Measurements from ENCODE around the gene PAH.

The PAH gene

DNA sequence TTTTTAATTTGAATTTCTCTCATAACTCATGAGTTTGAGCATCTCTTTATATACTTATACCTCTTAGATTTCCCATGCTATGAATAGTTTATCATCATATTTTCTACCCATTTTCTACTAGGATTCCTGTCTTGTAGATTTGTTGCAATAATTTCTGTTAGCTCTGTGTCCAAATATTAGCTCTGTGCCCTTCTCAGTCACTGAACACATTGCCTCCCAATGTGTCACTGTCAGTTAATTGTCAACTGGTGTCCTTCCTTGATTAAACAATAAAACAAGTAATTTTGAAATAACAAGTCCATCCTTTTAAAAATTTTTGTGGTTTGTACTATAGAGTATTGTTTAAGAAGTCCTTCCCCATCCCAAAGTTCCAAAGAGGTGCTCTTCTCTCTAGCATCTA, 4.2 kb upstream of the PAH start:
- DNase-seq (ENCODE audit: low spot score): no peak
- no peak overlapping the region for H2BK120ac ChIP-seq (ENCODE audit: low read depth, low read length)
- no peak overlapping the region for H3K4me2 ChIP-seq (ENCODE audit: insufficient read depth, low read length, poor library complexity, severe bottlenecking)
- no peaks in the 10 kb centered on the region for H3K36me3 ChIP-seq (replicated peaks in 1 of 2; ENCODE audit: control insufficient read depth in 2 of 2, insufficient read depth in 2 of 2, low read length in 2 of 2)
- no peak overlapping the region for H3K27ac ChIP-seq (replicated peaks; ENCODE audit: low read length)
- H2BK5ac ChIP-seq (ENCODE audit: low read length): no peak overlapping the region
- no peaks in the 10 kb centered on the region for H3K9me3 ChIP-seq (replicated peaks in 1 of 2; ENCODE audit: control insufficient read depth in 2 of 2, insufficient read depth in 1 of 2, low read depth in 1 of 2, low read length in 2 of 2)
- no peak overlapping the region for H4K8ac ChIP-seq (ENCODE audit: low read depth, low read length)
- no peak overlapping the region for H3K4ac ChIP-seq (ENCODE audit: low read length)
- no peak overlapping the region for H3K23ac ChIP-seq (ENCODE audit: low read depth, low read length, poor library complexity)
- peaks cover 0 to 3% of the 10 kb centered on the region in 2 donors for H3K4me1 ChIP-seq (ENCODE audit: control insufficient read depth in 2 of 2, insufficient read depth in 1 of 2, low read depth in 1 of 2, low read length in 2 of 2)
- H2AFZ ChIP-seq (ENCODE audit: low read length): no peak overlapping the region
- peaks cover 0 to 4% (median 0%) of the 10 kb centered on the region in 3 experiments for H3K27me3 ChIP-seq (ENCODE audit: control insufficient read depth in 3 of 3, insufficient read depth in 3 of 3, low read depth in 1 of 3, low read length in 3 of 3)
- H3K18ac ChIP-seq (ENCODE audit: low read length): no peak overlapping the region
- H4K91ac ChIP-seq (ENCODE audit: low read depth, low read length, poor library complexity): no peak overlapping the region
- no peak overlapping the region for H2BK15ac ChIP-seq (ENCODE audit: low read length)
- no peak overlapping the region for H3K4me3 ChIP-seq (ENCODE audit: low read length in 2 of 2)
- H3K9ac ChIP-seq (ENCODE audit: low read depth, low read length, poor library complexity): no peak overlapping the region
- no peak overlapping the region for H2BK12ac ChIP-seq (ENCODE audit: low read length)
- H3K79me1 ChIP-seq (ENCODE audit: low read depth, low read length): no peaks in the 10 kb centered on the region
- no peak overlapping the region for H3K14ac ChIP-seq (ENCODE audit: low read length)
- H2AK5ac ChIP-seq (ENCODE audit: low read depth, low read length): no peak overlapping the region

DNA sequence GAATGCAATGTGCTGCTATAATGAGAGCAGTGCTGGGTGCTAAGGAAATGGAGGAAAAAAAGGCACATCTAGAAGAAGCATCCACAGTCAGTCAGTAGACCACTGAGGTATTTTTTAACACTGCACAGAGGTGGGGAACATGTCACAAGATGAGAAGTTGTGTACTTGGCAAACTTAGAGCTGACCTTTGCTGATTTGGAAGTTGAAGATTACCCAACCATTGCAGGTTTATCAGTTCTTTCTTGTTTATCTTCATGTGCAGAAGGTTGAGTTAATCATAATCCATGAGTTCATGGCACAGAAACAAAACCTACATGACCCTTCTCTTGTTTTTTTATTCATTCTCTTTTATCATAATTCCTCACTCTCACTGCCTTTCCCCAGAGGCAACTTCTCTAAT, 3.2 kb upstream of the PAH start:
- Histone ChIP-seq H3K36me3 (replicated peaks in 1 of 2; ENCODE audit: control insufficient read depth in 2 of 2, insufficient read depth in 2 of 2, low read length in 2 of 2) (no peaks in the 10 kb centered on the region), H3K27ac (replicated peaks; ENCODE audit: low read length) (no peak overlapping the region), H2AFZ (ENCODE audit: low read length) (no peak overlapping the region), H3K9ac (ENCODE audit: low read depth, low read length, poor library complexity) (no peak overlapping the region), H2BK15ac (ENCODE audit: low read length) (no peak overlapping the region), H2BK12ac (ENCODE audit: low read length) (no peak overlapping the region), H3K4me1 (ENCODE audit: control insufficient read depth in 2 of 2, insufficient read depth in 1 of 2, low read depth in 1 of 2, low read length in 2 of 2) (peaks cover 0 to 3% of the 10 kb centered on the region in 2 donors), H3K4me2 (ENCODE audit: insufficient read depth, low read length, poor library complexity, severe bottlenecking) (no peak overlapping the region), H4K8ac (ENCODE audit: low read depth, low read length) (no peak overlapping the region), H2BK120ac (ENCODE audit: low read depth, low read length) (no peak overlapping the region), H3K4ac (ENCODE audit: low read length) (no peak overlapping the region), H4K91ac (ENCODE audit: low read depth, low read length, poor library complexity) (no peak overlapping the region), H3K79me1 (ENCODE audit: low read depth, low read length) (no peaks in the 10 kb centered on the region), H3K9me3 (replicated peaks in 1 of 2; ENCODE audit: control insufficient read depth in 2 of 2, insufficient read depth in 1 of 2, low read depth in 1 of 2, low read length in 2 of 2) (no peaks in the 10 kb centered on the region), H3K4me3 (ENCODE audit: low read length in 2 of 2) (no peak overlapping the region), H3K27me3 (ENCODE audit: control insufficient read depth in 3 of 3, insufficient read depth in 3 of 3, low read depth in 1 of 3, low read length in 3 of 3) (peaks cover 0 to 4% (median 0%) of the 10 kb centered on the region in 3 experiments), H3K23ac (ENCODE audit: low read depth, low read length, poor library complexity) (no peak overlapping the region), H3K14ac (ENCODE audit: low read length) (no peak overlapping the region), H2AK5ac (ENCODE audit: low read depth, low read length) (no peak overlapping the region), H2BK5ac (ENCODE audit: low read length) (no peak overlapping the region), H3K18ac (ENCODE audit: low read length) (no peak overlapping the region)
- no peak for DNase-seq (ENCODE audit: low spot score)

DNA sequence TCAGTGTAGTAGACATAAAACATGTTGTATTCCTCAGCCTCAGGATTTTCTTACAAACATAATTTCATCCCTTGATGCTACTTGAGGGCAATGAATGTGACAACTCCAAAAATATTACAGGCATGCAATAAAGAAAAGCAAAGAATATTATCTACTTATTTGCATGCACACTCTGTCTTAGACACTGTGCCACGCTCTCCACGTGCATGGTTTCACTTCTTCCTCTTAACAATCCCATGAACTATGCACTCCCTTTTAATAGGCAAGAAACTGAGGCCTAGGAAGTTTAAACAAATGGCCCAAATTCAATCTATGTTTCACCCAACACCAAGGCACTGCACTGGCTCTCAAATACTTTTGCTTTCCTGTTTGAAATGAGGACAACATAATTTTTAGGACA, 1.8 kb upstream of the PAH start:
- Histone ChIP-seq H3K9ac (ENCODE audit: low read depth, low read length, poor library complexity) (no peak overlapping the region), H2AFZ (ENCODE audit: low read length) (no peak overlapping the region), H2BK12ac (ENCODE audit: low read length) (no peak overlapping the region), H3K14ac (ENCODE audit: low read length) (no peak overlapping the region), H2BK5ac (ENCODE audit: low read length) (no peak overlapping the region), H3K4me2 (ENCODE audit: insufficient read depth, low read length, poor library complexity, severe bottlenecking) (no peak overlapping the region), H2BK120ac (ENCODE audit: low read depth, low read length) (no peak overlapping the region), H4K91ac (ENCODE audit: low read depth, low read length, poor library complexity) (no peak overlapping the region), H3K27ac (replicated peaks; ENCODE audit: low read length) (no peak overlapping the region), H3K4ac (ENCODE audit: low read length) (no peak overlapping the region), H3K27me3 (ENCODE audit: control insufficient read depth in 3 of 3, insufficient read depth in 3 of 3, low read depth in 1 of 3, low read length in 3 of 3) (peaks cover 0 to 4% (median 0%) of the 10 kb centered on the region in 3 experiments), H2AK5ac (ENCODE audit: low read depth, low read length) (no peak overlapping the region), H3K9me3 (replicated peaks in 1 of 2; ENCODE audit: control insufficient read depth in 2 of 2, insufficient read depth in 1 of 2, low read depth in 1 of 2, low read length in 2 of 2) (no peaks in the 10 kb centered on the region), H4K8ac (ENCODE audit: low read depth, low read length) (no peak overlapping the region), H3K23ac (ENCODE audit: low read depth, low read length, poor library complexity) (no peak overlapping the region), H3K36me3 (replicated peaks in 1 of 2; ENCODE audit: control insufficient read depth in 2 of 2, insufficient read depth in 2 of 2, low read length in 2 of 2) (no peaks in the 10 kb centered on the region), H3K4me3 (ENCODE audit: low read length in 2 of 2) (no peak overlapping the region), H3K4me1 (ENCODE audit: control insufficient read depth in 2 of 2, insufficient read depth in 1 of 2, low read depth in 1 of 2, low read length in 2 of 2) (peaks cover 0 to 3% of the 10 kb centered on the region in 2 donors), H3K18ac (ENCODE audit: low read length) (no peak overlapping the region), H3K79me1 (ENCODE audit: low read depth, low read length) (no peaks in the 10 kb centered on the region), H2BK15ac (ENCODE audit: low read length) (no peak overlapping the region)
- no CpG with 5 or more reads among the region's 2 CpGs for whole genome bisulfite sequencing, 2 donors (ENCODE audit: extremely low coverage in 2 of 2, insufficient read length in 2 of 2, insufficient replicate concordance in 1 of 2)
- no peak for DNase-seq (ENCODE audit: low spot score)

DNA sequence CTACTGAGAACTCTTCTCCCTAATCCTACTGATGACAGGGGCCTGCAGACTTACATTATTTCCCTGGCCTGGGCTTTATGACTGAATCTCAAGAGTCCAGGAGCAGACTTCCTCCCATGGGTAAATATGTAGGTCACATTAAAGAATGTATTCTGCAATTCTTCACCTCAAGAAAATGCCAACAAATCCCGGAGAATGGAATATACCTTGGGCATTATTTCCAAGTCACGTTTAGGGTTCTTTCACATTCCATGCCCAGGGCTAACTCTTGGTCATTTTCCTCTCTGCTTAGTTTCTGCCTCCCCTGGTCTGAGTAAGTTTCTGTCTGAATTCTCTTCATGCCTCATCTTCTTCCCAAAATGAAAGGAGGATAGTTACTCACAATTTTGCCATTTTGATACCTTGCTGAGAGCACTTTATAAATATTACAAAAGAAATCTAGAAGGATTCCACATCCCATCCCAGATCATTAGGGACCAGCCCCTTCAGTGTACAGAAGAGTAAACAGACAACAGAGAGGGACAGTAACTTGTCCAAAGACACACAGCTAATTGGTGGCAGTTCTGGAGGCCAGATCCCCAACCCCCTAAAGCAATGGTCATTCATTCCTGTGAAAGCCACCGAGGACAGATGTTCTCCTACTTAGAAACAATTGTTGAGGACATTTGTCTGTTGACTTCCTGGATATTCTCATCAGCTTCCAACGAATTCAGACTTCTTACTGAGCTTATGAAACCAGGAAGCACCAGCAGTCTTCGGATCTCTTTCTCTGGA, 605 bp downstream of the PAH start:
- H3K4me3 ChIP-seq (ENCODE audit: low read length in 2 of 2): no peak overlapping the region
- no peak overlapping the region for H3K14ac ChIP-seq (ENCODE audit: low read length)
- peak overlapping the region; percentile 79 for H2BK5ac ChIP-seq (ENCODE audit: low read length)
- H3K27ac ChIP-seq (replicated peaks; ENCODE audit: low read length): no peak overlapping the region
- peak overlapping the region; percentile 41 for H2AFZ ChIP-seq (ENCODE audit: low read length)
- peaks cover 0 to 3% of the 10 kb centered on the region in 2 donors for H3K4me1 ChIP-seq (ENCODE audit: control insufficient read depth in 2 of 2, insufficient read depth in 1 of 2, low read depth in 1 of 2, low read length in 2 of 2)
- peaks cover 0 to 4% (median 0%) of the 10 kb centered on the region in 3 experiments for H3K27me3 ChIP-seq (ENCODE audit: control insufficient read depth in 3 of 3, insufficient read depth in 3 of 3, low read depth in 1 of 3, low read length in 3 of 3)
- no peaks in the 10 kb centered on the region for H3K9me3 ChIP-seq (replicated peaks in 1 of 2; ENCODE audit: control insufficient read depth in 2 of 2, insufficient read depth in 1 of 2, low read depth in 1 of 2, low read length in 2 of 2)
- no peaks in the 10 kb centered on the region for H3K79me1 ChIP-seq (ENCODE audit: low read depth, low read length)
- no peak overlapping the region for H2AK5ac ChIP-seq (ENCODE audit: low read depth, low read length)
- no peak overlapping the region for H3K9ac ChIP-seq (ENCODE audit: low read depth, low read length, poor library complexity)
- no peak overlapping the region for H4K91ac ChIP-seq (ENCODE audit: low read depth, low read length, poor library complexity)
- no peak overlapping the region for H2BK12ac ChIP-seq (ENCODE audit: low read length)
- DNase-seq (ENCODE audit: low spot score): no peak
- H3K23ac ChIP-seq (ENCODE audit: low read depth, low read length, poor library complexity): no peak overlapping the region
- WGBS, 2 donors (ENCODE audit: extremely low coverage in 2 of 2, insufficient read length in 2 of 2, insufficient replicate concordance in 1 of 2): no CpG with 5 or more reads among the region's 5 CpGs
- peak overlapping the region; percentile 63 for H3K18ac ChIP-seq (ENCODE audit: low read length)
- H4K8ac ChIP-seq (ENCODE audit: low read depth, low read length): no peak overlapping the region
- H3K4me2 ChIP-seq (ENCODE audit: insufficient read depth, low read length, poor library complexity, severe bottlenecking): no peak overlapping the region
- no peaks in the 10 kb centered on the region for H3K36me3 ChIP-seq (replicated peaks in 1 of 2; ENCODE audit: control insufficient read depth in 2 of 2, insufficient read depth in 2 of 2, low read length in 2 of 2)
- H2BK15ac ChIP-seq (ENCODE audit: low read length): peak overlapping the region; percentile 76
- no peak overlapping the region for H2BK120ac ChIP-seq (ENCODE audit: low read depth, low read length)
- H3K4ac ChIP-seq (ENCODE audit: low read length): no peak overlapping the region

Data from neuronal stem cell (in vitro differentiated cells).